Endothelial cell of umbilical vein (primary cell): ENCODE measurements around the gene TXNDC2. TPM values are rescaled to one million over a fixed set of nuclear protein-coding genes. Genes with fewer than 3 reads are reported as not detected.

Experiments used
- BruUV-seq: library from RNA; stranded (reverse); fragments of 400-500 nt; replicated peaks from 2 replicates; lab custom pipeline; 2021; lab: Mats Ljungman, UMichigan
- CTCF ChIA-PET: fragments of 300-600, 350-600 bp; sonication (Branson Sonifier 250); formaldehyde crosslinking; loops from one replicate; lab custom pipeline; 2021; ENCODE audit warnings: antibody characterized with exemption, inconsistent platforms; lab: Charles Lee
- POLR2A ChIA-PET: fragments of 300-600, 350-600 bp; sonication (Branson Sonifier 250); formaldehyde crosslinking; loops from one replicate; lab custom pipeline; 2021; ENCODE audit warnings: antibody characterized with exemption, inconsistent platforms; lab: Charles Lee
- DNase-seq: peaks from one replicate; pipeline ENCODE4 v3.0.0-alpha.2; 2011; ENCODE audit warnings: low read depth, low spot score
- FAIRE-seq: peaks from 2 replicates; lab custom pipeline; 2011; peaks lifted over from hg19 to GRCh38; lab: Jason Lieb, UNC
- H2AFZ ChIP-seq: 2 replicates; pipeline ENCODE4 v1.6.0; 2012; ENCODE audit warnings: low read depth, low read length, control low read depth, inconsistent platforms
- H3K27ac ChIP-seq: 2 replicates; pipeline ENCODE4 v1.5.1; 2011; ENCODE audit warnings: low read depth, mild to moderate bottlenecking, control low read depth, low read length, moderate library complexity; ENCODE audit not compliant: insufficient read depth
- H3K27me3 ChIP-seq, 2 experiments: 2 replicates each; pipeline versions ENCODE4 v1.6.0 to v1.6.1; 2011; ENCODE audit warnings: low read length in 2 of 2, mixed read lengths in 1 of 2; ENCODE audit not compliant: control insufficient read depth in 2 of 2, insufficient read depth in 2 of 2
- H3K36me3 ChIP-seq, 2 experiments: 2 replicates in 1 of 2; 3 replicates in 1 of 2; pipeline ENCODE4 v1.5.1; 2011; ENCODE audit warnings: low read length in 2 of 2, mild to moderate bottlenecking in 1 of 2, moderate library complexity in 1 of 2; ENCODE audit not compliant: control insufficient read depth in 2 of 2, insufficient read depth in 2 of 2; ENCODE audit errors: extremely low read depth in 1 of 2
- H3K4me1 ChIP-seq: 3 replicates; pipeline ENCODE4 v1.5.1; 2011; ENCODE audit warnings: mild to moderate bottlenecking, low read length; ENCODE audit not compliant: control insufficient read depth, insufficient read depth; ENCODE audit errors: extremely low read depth
- H3K4me2 ChIP-seq: 2 replicates; pipeline ENCODE4 v1.6.1; 2011; ENCODE audit warnings: low read length, control low read depth, mixed read lengths; ENCODE audit not compliant: insufficient read depth
- H3K4me3 ChIP-seq, 3 experiments: fragments of 200-600 bp in 1 of 3; sonication (generic), shearing (Covaris generic) in 1 of 3; replicated peaks in 1 of 3; 2 replicates each; pipeline ENCODE4 v1.5.1; 2011 to 2016; ENCODE audit warnings: control low read depth in 3 of 3, low read length in 3 of 3, mild to moderate bottlenecking in 2 of 3, inconsistent platforms in 1 of 3, low read depth in 1 of 3, moderate library complexity in 1 of 3; ENCODE audit not compliant: insufficient read depth in 1 of 3
- H3K79me2 ChIP-seq: 2 replicates; pipeline ENCODE4 v1.6.0; 2012; ENCODE audit warnings: low read length, inconsistent platforms; ENCODE audit not compliant: control insufficient read depth, insufficient read depth
- H3K9ac ChIP-seq: replicated peaks from 2 replicates; pipeline ENCODE3; 2011; ENCODE audit warnings: low read length, control low read depth; ENCODE audit not compliant: insufficient read depth; ENCODE audit errors: extremely low read depth
- H3K9me1 ChIP-seq: replicated peaks from 3 replicates; pipeline ENCODE4 v1.6.0; 2011; ENCODE audit warnings: mild to moderate bottlenecking, low read length; ENCODE audit not compliant: control insufficient read depth, insufficient read depth; ENCODE audit errors: extremely low read depth
- H3K9me3 ChIP-seq: replicated peaks from 2 replicates; pipeline ENCODE4 v1.5.1; 2012; ENCODE audit warnings: low read length, inconsistent platforms; ENCODE audit not compliant: control insufficient read depth, insufficient read depth
- H4K20me1 ChIP-seq: replicated peaks from 2 replicates; pipeline ENCODE3; 2011; ENCODE audit warnings: mild to moderate bottlenecking, low read length; ENCODE audit not compliant: control insufficient read depth, insufficient read depth; ENCODE audit errors: extremely low read depth
- EZH2 ChIP-seq: IDR thresholded peaks from 2 replicates; pipeline ENCODE4 v1.6.1; 2012; ENCODE audit warnings: borderline replicate concordance, low read depth, mild to moderate bottlenecking, moderate library complexity, low read length, inconsistent platforms; ENCODE audit not compliant: severe bottlenecking
- FOS ChIP-seq: IDR thresholded peaks from 2 replicates; pipeline ENCODE4 v1.6.1; 2011; ENCODE audit warnings: mild to moderate bottlenecking, low read length, moderate library complexity, borderline replicate concordance; ENCODE audit not compliant: insufficient read depth
- GATA2 ChIP-seq: IDR thresholded peaks from 2 replicates; pipeline ENCODE4 v1.7.0; 2011; ENCODE audit warnings: low read depth, mild to moderate bottlenecking, moderate library complexity, mixed read lengths, low read length; ENCODE audit not compliant: insufficient read length, insufficient read depth
- POLR2A ChIP-seq: IDR thresholded peaks from 2 replicates; pipeline ENCODE4 v1.6.1; 2012; ENCODE audit warnings: low read depth, mild to moderate bottlenecking, control low read depth, low read length
- POLR2AphosphoS5 ChIP-seq: IDR thresholded peaks from 2 replicates; pipeline ENCODE4 v1.6.1; 2012; ENCODE audit warnings: low read depth, mild to moderate bottlenecking, control low read depth, low read length, moderate library complexity; ENCODE audit not compliant: insufficient read depth
- dilution Hi-C: fragments of 300-500 bp; cut with MboI; formaldehyde crosslinking; loops from one replicate; pipeline ENCODE4 v1.15.0; 2019; ENCODE audit warnings: low sequenced_read_pairs; ENCODE audit not compliant: extremely low pct_ligation_motif_present
- intact Hi-C: fragments of 100-400 bp; cut with micrococcal nuclease; formaldehyde crosslinking; loops from one replicate; pipeline ENCODE4 v1.10.0; 2022
- polyA plus RNA-seq, 4 experiments: library from polyadenylated mRNA; depleted of rRNA in 3 of 4; stranded (reverse) in 3 of 4; unstranded in 1 of 4; fragments of >200 nt; gene quantifications; 2 replicates each; pipeline versions ENCODE4 v1.2.1 to v1.2.3, GENCODE V29; 2011 to 2012; ENCODE audit warnings: missing spikeins in 1 of 4
- total RNA-seq: library from RNA; stranded (reverse); gene quantifications from 2 replicates; pipeline ENCODE4 v1.2.3, GENCODE V29; 2021
- TF ChIP-seq, protein P1 (sequence below), 2 donors: IDR thresholded peaks; 1 replicate in 1 of 2; 2 replicates in 1 of 2; pipeline ENCODE4 v1.5.1; 2011; ENCODE audit warnings: low read length in 2 of 2, mild to moderate bottlenecking in 2 of 2, moderate library complexity in 2 of 2, control low read depth in 1 of 2, inconsistent platforms in 1 of 2, low read depth in 1 of 2; ENCODE audit not compliant: insufficient read depth in 1 of 2; ENCODE audit errors: extremely low read depth in 1 of 2

Gene TXNDC2
- total and polyA plus RNA-seq, 2 donors (not counting 3 experiments of a cell fraction or from before 2014, with no cell fraction given): 0.12 TPM; not detected in 1

GRCh38 chr18:9854801-9855676, 30.7 kb upstream of the TXNDC2 start:
- intact Hi-C loops: no loop called here
- TF ChIP-seq FOS (no peak), GATA2 (no peak), POLR2A (no peak), POLR2AphosphoS5 (no peak), EZH2 (no peak)
- TF ChIP-seq, protein P1, sequence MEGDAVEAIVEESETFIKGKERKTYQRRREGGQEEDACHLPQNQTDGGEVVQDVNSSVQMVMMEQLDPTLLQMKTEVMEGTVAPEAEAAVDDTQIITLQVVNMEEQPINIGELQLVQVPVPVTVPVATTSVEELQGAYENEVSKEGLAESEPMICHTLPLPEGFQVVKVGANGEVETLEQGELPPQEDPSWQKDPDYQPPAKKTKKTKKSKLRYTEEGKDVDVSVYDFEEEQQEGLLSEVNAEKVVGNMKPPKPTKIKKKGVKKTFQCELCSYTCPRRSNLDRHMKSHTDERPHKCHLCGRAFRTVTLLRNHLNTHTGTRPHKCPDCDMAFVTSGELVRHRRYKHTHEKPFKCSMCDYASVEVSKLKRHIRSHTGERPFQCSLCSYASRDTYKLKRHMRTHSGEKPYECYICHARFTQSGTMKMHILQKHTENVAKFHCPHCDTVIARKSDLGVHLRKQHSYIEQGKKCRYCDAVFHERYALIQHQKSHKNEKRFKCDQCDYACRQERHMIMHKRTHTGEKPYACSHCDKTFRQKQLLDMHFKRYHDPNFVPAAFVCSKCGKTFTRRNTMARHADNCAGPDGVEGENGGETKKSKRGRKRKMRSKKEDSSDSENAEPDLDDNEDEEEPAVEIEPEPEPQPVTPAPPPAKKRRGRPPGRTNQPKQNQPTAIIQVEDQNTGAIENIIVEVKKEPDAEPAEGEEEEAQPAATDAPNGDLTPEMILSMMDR (IDR thresholded peaks at IDR 0.05; ENCODE audit: extremely low read depth in 1 of 2, insufficient read depth in 1 of 2, low read depth in 1 of 2, low read length in 2 of 2): no peak
- H3K27ac ChIP-seq: no peak overlapping the region
- no peaks in the 10 kb centered on the region for H3K36me3 ChIP-seq
- DNase-seq: no peak
- no TSS peak for BruUV-seq
- no peaks in the 10 kb centered on the region for H3K9me1 ChIP-seq
- H4K20me1 ChIP-seq: no peaks in the 10 kb centered on the region
- POLR2A ChIA-PET: no interaction called here
- CTCF ChIA-PET: no interaction called here
- no peak for FAIRE-seq
- no peak overlapping the region for H3K9ac ChIP-seq
- H2AFZ ChIP-seq: no peak overlapping the region
- no peaks in the 10 kb centered on the region for H3K27me3 ChIP-seq
- no peaks in the 10 kb centered on the region for H3K4me1 ChIP-seq
- no peaks in the 10 kb centered on the region for H3K79me2 ChIP-seq
- no peak overlapping the region for H3K4me3 ChIP-seq
- no peak overlapping the region for H3K4me2 ChIP-seq
- dilution Hi-C loops: no loop called here
- no peaks in the 10 kb centered on the region for H3K9me3 ChIP-seq
